Cardiac muscle cell (in vitro differentiated cells and primary cell): ENCODE results near the gene RAP1A. TPM values are rescaled to one million over a fixed set of nuclear protein-coding genes. Genes with fewer than 3 reads are reported as not detected.
"Not testable (repeated sequence)": the region's sequence is repeated elsewhere in the genome, so short reads cannot be mapped to it uniquely, and the experiment has no call there.

Source experiments
- DNase-seq, 2 donors: peaks; one replicate each; pipeline versions ENCODE4 v3.0.0 to v3.0.0-alpha.2; 2010 to 2017; ENCODE audit warnings: low read depth in 1 of 2, low spot score in 1 of 2
- H3K27ac ChIP-seq: fragments of 200-600 bp; sonication (generic); 2 replicates; pipeline ENCODE4 v1.5.1; 2016
- H3K27me3 ChIP-seq: fragments of 200-600 bp; sonication (generic); 2 replicates; pipeline ENCODE4 v1.6.0; 2016; ENCODE audit warnings: control low read depth
- H3K36me3 ChIP-seq: fragments of 200-600 bp; sonication (generic); 2 replicates; pipeline ENCODE4 v1.5.1; 2016; ENCODE audit warnings: control low read depth
- H3K4me1 ChIP-seq: fragments of 200-600 bp; sonication (generic); 2 replicates; pipeline ENCODE4 v1.8.1; 2017; ENCODE audit warnings: low read depth, mild to moderate bottlenecking, mixed run types
- H3K4me3 ChIP-seq: fragments of 200-600 bp; sonication (generic); 2 replicates; pipeline ENCODE4 v1.5.1; 2016; ENCODE audit warnings: mild to moderate bottlenecking
- H3K9me3 ChIP-seq: fragments of 200-600 bp; sonication (generic); 2 replicates; pipeline ENCODE4 v1.5.1; 2017; ENCODE audit warnings: low read depth, mild to moderate bottlenecking, control low read depth
- CTCF ChIP-seq: IDR thresholded peaks from 2 replicates; pipeline ENCODE4 v1.5.1; 2012; ENCODE audit warnings: low read depth, mild to moderate bottlenecking, low read length
- polyA plus RNA-seq: library from polyadenylated mRNA; unstranded; fragments of >200 nt; fragmentation: Nextera tagmentation; extraction: Ambion mirVana; gene quantifications from 2 replicates; pipeline ENCODE4 v1.2.1, GENCODE V29; 2016
- total RNA-seq: library from RNA; depleted of rRNA; stranded (reverse); fragments of >200 nt; gene quantifications from 2 replicates; pipeline ENCODE4 v1.2.3, GENCODE V29; 2016

Gene RAP1A
- total and polyA plus RNA-seq, 2 experiments from 2014 or later = 13.5 to 18.3 TPM

- Histone ChIP-seq H3K9me3 (no peaks in the 10 kb centered on the region), H3K27me3 (no peaks in the 10 kb centered on the region), H3K4me1 (peaks cover 35% of the 10 kb centered on the region), H3K4me3 (no peak overlapping the region), H3K27ac (peak overlapping the region; percentile 13), H3K36me3 (no peaks in the 10 kb centered on the region)
- peak in 1 of 2 donors; percentile 65 for DNase-seq
- no peak for TF ChIP-seq CTCF
Observed at GRCh38 chr1:111603979-111604378, 15.6 kb upstream of the RAP1A start.

GRCh38 chr1:111604931-111605330, 14.7 kb upstream of the RAP1A start:
- no peak for TF ChIP-seq CTCF
- Histone ChIP-seq H3K27me3 (no peaks in the 10 kb centered on the region), H3K4me1 (peaks cover 35% of the 10 kb centered on the region), H3K27ac (no peak overlapping the region), H3K9me3 (no peaks in the 10 kb centered on the region), H3K36me3 (no peaks in the 10 kb centered on the region), H3K4me3 (no peak overlapping the region)
- DNase-seq = peak in 1 of 2 donors; percentile 46

DNA sequence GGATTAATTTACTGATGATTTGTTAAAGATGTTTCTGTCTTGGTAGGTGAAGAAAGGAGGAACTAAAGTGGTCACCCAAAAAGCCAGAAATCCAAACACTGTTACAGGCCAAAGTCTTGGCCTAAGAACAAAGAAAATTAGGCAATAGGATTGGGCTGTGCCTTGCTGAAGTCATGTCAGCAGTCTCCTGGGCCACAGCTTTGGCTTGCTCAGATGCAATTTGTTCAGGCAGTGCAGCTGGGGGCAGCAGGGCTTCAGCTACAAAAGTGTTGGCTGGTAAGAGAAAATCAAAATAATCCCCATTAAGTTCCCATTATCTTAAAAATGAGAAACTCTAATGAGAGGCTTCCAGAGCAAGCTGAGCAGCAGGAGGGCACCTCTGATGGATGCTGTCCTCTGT, 14.0 kb upstream of the RAP1A start:
- Histone ChIP-seq H3K36me3 (no peaks in the 10 kb centered on the region), H3K27ac (no peak overlapping the region), H3K4me3 (no peak overlapping the region), H3K27me3 (no peaks in the 10 kb centered on the region), H3K4me1 (peaks cover 35% of the 10 kb centered on the region), H3K9me3 (no peaks in the 10 kb centered on the region)
- no peak for TF ChIP-seq CTCF
- DNase-seq = peak in 1 of 2 donors; percentile 65

DNA sequence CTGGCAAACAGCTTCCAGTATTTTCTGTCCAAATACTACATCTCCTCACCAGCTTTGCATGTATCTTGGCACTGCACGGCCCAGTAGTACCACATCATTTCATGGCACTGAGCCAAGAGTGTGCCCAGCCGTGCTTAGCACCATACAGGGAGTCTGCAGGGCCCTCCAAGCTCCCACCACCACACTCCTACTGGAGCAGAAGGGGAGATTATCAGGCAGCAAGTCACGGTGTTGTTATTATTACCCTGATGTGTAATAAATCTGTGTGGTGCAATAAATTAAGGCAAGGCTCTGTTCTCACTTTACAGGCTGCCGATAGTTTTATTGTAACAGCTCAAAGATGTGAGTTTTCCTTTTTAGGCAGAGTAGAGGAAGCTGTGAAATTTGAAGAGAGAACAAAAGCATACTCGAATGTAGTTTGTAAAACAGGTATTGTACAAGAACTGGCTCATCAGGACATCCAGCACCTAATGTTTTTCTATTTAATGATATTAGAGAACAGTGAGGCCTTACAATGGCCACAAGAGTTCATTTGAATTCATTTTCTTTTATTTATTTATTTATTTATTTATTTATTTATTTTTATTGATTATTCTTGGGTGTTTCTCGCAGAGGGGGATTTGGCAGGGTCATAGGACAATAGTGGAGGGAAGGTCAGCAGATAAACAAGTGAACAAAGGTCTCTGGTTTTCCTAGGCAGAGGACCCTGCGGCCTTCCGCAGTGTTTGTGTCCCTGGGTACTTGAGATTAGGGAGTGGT, 13.0 kb upstream of the RAP1A start:
- not testable (repeated sequence) for H3K9me3 ChIP-seq, DNase-seq, H3K27ac ChIP-seq, H3K27me3 ChIP-seq, H3K4me3 ChIP-seq, H3K36me3 ChIP-seq
- H3K4me1 ChIP-seq = peaks cover 35% of the 10 kb centered on the region

DNA sequence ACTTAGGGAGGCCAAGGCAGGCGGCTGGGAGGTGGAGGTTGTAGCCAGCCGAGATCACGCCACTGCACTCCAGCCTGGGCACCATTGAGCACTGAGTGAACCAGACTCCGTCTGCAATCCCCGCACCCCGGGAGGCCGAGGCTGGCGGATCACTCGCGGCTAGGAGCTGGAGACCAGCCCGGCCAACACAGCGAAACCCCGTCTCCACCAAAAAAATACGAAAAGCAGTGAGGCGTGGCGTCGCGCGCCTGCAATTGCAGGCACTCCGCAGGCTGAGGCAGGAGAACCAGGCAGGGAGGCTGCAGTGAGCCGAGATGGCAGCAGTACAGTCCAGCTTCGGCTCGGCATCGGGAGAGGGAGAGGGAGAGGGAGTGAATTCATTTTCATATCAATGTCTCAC, 11.1 kb upstream of the RAP1A start:
- H3K27me3 ChIP-seq, H3K4me3 ChIP-seq, H3K27ac ChIP-seq, H3K36me3 ChIP-seq, H3K9me3 ChIP-seq, DNase-seq: not testable (repeated sequence)
- H3K4me1 ChIP-seq = peaks cover 29% of the 10 kb centered on the region

DNA sequence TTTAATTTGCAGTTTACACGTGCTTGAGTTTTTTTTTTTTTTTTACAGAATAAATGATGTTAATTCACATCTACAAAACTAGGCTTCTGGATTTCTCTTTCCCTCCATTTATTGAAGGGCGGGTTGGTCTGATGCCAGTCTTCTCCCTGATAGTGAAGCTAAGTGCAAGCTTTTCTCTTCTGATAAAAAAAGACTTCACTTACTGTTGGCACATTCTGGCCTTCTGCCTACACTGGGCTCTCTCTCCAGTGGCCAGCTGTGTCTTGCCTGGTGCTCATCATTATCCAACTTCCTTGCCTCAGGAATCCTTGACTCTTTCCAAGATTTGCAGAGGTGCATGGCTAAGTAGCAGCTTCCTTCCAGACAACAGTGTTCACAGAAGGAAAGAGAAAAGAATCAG, 7.6 kb upstream of the RAP1A start:
- TF ChIP-seq CTCF = no peak

More for the DNA sequence above, 7.6 kb upstream of the RAP1A start:
- H3K36me3 ChIP-seq = no peaks in the 10 kb centered on the region
- no peak for DNase-seq
- no peaks in the 10 kb centered on the region for H3K9me3 ChIP-seq
- no peak overlapping the region for H3K4me3 ChIP-seq
- H3K4me1 ChIP-seq = peaks cover 3% of the 10 kb centered on the region
- no peaks in the 10 kb centered on the region for H3K27me3 ChIP-seq
- no peak overlapping the region for H3K27ac ChIP-seq
